ENCODE data around the gene NPC1.

DNA sequence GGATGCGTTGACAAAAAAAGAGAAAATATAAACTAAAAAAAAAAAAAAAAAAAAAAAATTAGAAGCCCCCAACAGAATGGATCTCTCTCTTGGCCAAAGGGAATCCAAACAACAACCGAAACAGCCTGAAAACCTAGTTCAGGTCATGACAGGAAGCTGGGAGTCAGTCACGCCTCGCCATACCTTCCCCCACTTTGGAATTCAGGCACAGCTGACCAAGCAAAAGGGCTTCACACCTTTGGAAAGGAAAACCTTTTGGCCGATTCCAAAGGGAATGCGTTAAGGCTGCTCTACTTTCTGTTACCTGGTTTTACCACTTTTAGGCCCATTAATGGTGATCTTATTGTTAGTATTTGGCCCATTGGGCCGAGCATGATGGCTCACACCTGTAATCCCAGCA is 100.9 kb downstream of the NPC1 start:
- TF ChIP-seq CBX5 (IDR thresholded peaks at IDR 0.05; ENCODE audit: low read depth, low read length) (no peak), POLR2AphosphoS5 (IDR thresholded peaks at IDR 0.05; ENCODE audit: low read depth, low read length) (no peak), SIN3A (conservative IDR thresholded peaks at IDR 0.05 in 1 of 2, IDR thresholded peaks at IDR 0.05 in 1 of 2; ENCODE audit: low read depth in 1 of 2, low read length in 2 of 2) (no peak), EZH2 (IDR thresholded peaks at IDR 0.05; ENCODE audit: low read depth, low read length, severe bottlenecking) (no peak)

Data from H1 (cell line).